ENCODE results near the gene SEC31A.

Gene SEC31A

DNA sequence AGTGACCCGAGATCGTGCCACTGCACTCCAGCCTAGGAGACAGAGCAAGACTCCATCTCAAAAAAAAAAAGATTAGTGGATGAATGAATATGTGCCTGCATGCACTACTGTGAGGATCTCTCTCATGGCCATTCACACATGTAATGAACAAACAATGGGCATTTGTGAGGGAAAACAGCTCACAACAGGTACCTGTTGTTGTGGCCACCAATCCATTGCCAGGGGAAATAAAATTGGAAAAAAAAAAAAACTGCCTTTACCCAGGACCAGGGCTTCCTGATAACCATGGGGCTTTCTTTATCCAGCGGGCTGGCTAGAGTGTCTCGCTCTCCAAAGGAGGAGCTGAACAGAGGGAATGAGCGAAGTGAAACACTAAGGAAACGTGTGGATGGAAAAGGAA, 99.8 kb downstream of the SEC31A start:
- DNase-seq, result no peak

DNA sequence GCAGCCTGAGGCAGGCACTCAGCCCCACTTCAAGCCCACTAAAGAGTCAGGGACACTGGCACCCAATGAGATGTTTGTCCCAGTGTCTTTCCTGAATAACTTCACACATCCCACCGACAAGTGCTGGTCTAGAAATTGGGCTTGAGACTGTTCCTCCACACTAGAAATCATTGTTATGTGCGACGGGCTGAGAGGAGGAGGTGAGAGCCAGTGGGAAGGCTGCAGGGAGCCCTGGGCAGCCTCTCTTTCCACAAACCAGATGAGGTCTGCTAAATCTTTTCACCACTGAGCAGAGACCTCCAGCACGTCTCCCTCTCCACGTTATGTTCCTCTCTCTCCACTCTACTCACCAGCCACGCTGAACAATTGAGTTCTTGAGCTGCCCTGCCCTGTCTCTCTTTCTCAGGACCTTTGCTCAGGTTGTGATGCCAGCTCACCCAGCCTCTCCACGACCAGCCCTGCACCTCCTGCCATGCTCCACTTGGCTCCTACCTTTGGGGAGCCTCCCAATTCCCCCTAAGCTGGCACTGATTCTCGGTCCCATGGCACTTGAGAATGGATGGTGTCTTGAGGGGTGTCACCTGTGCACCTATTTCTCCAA, 100.8 kb downstream of the SEC31A start:
- DNase-seq, result no peak

DNA sequence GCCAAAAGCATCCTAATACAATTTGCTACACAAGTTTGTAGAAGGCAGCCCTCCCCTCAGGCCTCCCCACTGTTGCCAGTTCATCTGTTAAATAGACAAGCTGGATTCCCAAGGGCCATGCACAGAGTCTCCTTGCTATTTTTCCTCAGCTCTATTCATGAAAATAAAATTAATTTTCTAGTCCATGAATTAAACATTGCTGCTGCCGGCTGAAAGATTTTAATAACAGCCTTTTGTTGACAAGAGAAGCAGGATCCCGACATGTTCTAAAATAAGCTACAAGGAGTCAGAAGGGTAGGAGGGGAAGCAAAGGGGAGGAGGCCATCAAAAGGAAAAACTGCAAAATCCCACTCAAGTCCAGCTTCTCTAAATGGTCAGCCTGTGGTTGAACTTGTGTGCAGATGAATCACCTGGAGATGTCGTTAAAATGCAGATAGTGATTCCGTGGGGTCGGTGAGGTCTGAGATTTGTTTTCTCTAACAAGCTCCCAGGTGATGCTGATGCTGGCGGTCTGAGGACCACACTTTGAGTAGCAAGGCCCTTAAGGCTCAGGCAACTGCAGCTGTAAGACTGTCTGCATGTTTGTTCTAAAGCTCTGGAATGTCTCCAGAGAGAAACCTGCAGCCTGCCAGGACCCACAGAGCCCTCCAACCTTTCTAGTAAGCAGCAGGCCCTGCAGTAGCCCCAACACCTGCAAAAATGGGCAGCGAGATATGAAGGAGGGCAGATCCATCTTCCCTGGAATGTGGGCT, 101.8 kb downstream of the SEC31A start:
- DNase-seq, result no peak

DNA sequence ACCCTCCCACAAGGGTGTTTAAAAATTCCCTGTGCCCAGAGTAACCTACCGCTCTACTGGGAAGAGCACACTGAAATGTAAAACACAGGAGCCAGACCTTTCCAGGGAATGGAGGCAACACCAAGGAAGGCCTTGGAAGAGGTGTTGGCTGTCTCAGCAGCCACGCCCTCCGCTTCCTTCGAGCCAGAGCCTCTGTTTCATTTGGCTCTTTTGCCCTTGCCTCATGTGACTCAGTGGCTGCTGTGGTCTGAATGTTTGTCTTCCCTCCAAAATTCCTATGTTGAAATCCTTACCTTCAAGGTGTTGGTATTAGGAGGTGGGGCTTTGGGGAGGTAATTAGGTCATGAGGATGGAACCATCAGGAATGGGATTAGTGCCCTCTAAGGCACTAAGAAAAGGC, 103.6 kb downstream of the SEC31A start:
- no peak for DNase-seq

DNA sequence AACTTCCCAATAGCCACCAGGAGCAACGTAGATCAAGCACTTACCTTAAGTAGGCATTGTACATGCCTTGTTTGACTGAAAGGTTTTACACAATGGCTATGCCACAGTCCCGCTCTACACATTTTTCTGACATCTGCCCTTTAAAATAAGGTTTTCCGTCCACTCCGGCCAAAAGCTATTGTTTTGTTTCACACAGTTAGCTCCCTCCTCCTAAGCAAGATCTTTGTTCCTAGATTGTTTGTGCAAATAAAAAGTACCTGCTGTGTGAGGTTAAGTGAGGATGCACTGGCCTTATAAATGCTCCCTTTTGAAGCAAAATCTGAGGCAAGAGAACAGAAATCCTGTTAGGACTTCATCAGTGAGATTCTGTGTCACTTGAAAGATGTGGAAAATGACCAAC, 104.1 kb downstream of the SEC31A start:
- no peak for DNase-seq

DNA sequence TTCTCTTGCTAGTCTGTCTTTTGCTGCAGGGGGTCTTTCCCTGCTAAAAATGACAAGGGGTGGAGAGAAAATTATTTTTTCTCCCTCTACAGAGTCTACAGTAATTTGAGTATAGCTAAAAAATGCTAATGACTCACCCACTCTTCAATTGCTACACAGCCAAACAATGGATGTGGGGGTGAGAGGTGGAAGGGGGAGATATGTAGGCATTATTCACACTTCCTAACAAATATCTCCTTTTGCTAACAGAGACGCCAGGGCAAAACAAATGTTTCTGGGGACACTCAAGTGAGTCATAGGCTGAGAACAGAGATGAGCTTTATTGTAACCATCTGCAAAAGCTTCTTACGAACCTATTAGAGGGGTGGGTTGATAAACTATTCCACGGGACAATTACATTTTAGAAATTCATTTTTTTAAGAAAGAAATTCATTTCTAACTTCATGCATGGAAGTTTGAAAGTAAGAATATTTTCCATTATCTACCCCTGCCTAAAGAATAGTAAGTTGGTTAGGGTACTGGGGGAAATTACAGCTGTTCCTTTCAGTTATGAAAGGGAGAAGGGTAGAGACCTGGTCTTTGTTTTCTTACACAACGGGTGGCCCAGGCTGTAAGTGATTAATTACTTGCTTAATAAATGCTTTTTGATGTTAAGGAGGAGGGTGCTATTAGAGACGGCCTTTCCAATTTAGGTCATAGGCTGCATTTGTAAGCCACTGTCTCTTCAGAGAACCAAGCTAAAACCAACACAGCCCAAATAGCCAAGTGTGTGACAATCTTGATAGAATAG, 105.1 kb downstream of the SEC31A start:
- no peak for DNase-seq

DNA sequence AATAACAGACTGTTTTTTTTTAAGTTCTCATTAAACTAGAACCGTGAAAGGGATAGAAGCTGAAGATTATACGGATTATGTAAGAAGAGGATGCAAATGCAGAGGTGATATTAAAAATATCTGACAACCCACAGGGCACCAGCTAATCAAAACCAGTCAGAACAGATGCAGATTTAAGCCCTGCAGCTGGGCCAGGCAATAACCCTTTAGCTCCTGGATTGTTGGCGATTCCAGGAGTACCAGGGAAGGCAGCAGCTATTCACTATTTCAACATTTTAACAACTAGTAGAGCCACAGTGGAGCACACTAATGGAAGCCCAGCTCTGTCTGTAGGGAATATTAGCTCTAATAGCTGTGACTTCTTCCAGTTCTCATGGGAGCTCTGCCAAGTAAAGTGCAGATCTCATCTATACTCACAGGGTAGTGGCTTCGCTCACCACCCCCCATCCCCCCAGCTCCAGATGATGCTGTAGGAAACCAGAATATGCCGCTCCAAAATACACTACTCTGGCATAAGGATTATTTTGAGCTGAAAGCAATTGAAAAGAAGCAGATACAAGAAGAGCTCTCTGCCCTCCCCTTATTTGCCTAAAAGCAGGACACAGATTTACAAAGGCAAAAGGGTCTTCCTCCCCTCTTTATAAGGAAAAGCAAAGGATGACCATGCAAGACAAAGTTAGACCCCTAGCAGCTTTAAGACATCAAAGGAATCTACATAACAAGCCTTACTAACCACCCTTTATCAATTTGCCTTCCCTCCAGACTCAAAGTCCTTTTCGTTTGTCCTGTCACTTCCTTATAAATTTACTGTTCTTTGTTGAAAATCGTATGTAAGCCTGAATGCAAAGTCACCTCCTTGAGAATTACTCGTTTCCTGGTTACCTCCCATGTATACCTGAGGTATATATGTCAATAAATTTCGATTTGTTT, 106.0 kb downstream of the SEC31A start:
- DNase-seq, result no peak

DNA sequence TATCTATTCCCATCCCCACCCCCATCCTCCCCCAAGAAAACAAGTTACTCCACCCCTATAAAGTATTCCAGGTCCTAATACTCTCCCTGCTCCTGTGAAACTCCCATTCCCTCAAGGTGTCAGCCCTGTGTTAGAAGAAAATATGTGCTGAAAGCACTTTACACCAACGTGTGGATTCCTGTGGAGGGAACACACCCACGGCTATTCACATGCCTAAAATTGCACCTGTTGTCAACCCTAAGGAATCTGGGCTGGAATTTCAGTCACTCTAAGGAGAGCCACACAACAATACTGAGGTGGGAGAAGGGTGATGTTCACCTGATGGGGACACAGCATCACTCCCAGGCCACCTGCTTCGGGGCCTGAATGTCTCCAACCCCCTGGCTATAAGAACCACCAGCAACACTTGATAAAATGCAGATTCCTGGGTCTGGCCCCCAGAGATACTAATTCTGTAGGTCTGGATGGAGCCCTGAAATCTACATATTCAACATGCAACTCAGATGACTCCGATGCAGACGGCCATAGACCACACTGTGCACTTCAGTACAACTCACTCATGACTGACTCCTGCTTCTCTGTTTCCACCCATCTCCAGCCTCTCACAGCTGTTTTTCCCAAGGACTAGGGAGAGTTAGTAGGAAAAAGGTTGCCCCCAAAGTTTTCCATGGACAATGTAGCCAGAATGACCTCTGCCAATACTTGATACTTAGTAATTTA, 108.2 kb downstream of the SEC31A start:
- DNase-seq, result no peak

DNA sequence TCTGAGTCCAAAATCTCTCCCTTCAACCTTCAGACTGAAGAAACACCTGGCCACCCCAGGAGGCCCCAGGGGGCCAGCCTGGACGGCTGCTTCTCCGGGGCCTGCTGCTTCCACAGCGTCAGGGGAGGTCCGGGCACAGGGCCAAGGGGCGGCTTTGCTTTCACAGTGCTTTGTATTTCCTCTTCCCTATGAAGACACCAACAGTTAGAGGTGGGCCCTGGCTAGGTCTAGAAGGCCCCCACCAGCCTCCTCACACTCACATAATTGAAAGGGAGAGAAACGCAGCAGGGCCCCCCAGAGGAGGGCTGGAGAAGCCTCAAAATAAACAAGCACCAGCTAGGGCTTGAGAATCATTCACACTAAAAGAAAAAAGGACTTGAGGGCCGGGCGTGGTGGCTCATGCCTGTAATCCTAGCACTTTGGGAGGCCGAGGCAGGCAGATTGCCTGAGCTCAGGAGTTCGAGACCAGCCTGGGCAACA, 110.2 kb downstream of the SEC31A start:
- peak; percentile 45 for DNase-seq

DNA sequence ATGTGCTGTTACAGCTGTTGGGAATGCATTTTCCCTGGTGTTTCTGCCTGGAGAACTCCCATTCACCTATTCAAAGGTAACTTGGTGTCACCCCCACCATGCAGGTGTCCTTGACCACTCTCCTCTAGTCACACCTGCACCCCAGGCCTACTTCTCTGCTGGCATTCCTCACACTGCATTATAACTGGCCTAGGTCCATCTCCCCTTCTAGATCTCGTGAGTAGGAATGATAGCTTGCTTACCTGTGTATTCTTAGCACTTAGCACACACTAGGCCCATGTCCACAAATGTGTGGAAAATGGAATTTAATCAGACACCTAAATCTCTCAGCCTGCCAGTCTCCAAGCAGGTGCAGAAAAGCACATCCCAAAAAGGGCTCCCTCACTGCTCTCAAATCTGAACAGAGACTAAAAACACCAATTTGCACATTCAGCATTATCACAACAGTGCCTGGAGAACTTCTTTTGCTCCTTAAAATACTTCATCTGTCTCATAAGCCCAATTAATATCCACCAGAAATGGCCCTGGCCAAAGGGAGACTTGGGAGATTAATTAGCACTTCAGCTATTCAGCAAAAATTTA, 110.7 kb downstream of the SEC31A start:
- DNase-seq, result no peak

DNA sequence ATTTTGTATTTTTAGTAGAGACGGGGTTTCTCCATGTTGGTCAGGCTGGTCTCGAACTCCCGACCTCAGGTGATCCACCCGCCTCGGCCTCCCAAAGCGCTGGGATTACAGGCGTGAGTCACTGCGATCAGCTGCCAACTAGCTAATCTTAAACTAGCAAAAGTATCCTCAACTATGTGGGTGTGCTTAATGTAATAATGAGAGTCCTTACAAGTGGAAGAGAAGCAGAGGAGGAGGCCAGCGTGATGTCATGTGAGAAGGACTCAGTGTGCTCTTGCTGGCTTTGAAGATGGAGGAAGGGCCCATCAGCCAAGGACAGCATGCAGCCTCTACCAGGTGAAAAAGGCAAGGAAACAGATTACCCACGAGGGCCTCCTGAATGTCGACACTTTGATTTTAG, 111.9 kb downstream of the SEC31A start:
- no peak for DNase-seq

DNA sequence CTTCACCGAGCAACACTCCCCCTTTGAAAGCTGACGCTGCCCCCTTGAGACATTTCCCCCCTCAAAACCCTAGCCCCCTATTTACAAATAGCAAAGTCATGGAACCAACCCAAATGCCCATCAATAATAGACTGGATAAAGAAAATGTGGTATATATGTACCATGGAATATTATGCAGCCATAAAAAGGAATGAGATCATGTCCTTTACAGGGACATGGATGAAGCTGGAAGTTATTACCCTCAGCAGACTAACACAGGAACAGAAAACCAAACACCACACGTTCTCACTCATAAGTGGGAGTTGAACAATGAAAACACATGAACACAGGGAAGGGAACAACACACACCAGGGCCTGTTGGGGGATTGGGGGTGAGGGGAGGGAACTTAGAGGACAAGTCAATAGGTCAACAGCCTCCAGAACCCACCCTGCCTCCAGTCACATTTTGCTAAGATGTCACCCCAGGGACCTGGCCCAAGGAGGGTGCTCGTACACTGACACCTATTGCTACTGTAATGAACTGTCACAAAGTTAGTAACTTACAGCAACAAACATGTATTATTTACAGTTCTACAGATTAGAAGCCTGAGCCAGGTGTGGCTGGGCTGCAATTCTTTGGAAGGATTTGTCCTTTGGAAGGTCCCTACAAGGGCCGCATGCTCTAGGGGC, 113.0 kb downstream of the SEC31A start:
- no peak for DNase-seq

DNA sequence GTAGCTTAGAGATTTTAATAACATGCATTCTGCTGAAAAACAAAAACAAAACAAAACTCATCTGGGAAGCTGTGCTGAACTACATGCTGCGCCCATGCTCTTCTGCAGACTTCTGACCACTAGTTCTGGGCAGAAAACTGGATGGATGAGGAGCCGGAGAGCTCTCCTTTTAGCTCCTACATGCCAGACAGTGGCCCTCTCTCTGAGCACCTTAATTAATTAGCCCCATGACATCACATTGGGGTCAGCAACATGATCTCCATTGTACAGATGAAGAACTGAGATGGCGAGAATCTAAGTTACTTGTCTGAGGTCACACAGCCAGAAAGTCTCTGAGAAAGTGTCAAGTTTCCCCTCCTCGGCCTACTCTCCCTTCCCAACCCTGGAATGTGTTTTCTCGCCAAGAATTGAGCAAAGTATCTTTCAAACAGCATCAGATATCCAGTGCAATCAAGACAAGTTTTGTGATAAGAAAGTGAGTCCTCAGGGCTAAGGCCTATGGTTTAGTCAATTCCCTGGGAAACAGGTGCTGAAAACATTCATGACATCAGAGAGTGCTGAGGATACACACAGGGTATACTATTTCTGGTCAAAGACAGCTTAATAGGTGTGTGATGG, 113.9 kb downstream of the SEC31A start:
- no peak for DNase-seq

DNA sequence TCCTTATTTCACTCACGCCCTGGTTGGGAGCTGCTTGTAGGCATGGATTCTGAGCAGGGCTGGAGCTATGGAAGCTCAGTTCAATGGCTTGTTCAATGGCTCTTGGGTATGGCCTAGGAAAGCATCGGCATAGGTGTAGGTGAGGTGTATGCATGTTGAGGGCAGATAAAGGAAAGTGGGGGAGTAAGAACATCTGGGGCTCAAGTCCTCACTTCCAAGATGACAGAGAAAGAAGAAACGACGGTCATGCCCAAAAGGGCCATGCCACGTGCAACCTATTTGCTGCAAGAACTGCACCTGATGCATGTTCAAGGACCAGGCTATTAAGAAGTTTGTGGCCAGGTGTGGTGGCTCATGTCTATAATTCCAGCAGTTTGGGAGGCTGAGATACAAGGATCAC, 115.7 kb downstream of the SEC31A start:
- DNase-seq, result no peak

DNA sequence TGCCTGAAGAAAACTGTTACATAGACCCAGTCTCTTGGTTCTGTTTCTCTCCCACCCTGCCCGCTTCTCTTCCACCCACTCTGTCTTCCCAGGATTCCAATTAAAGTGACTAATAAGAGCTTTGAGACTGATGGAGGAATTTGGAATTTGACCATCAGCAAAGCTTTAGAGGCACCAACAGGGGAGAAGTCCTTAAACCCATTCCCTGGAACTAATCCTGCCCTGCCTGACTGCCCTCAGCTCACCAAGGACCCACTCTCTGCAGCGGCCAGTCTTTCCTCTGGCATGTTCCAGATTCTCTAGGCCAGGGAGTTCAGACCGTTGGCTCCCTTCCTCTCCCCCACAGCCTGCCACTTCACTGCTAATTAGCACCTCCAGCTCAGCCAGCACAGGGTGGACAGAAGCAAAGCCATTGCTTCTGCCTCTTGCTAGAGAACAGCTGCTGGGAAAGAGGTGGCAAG, 116.2 kb downstream of the SEC31A start:
- no peak for DNase-seq

DNA sequence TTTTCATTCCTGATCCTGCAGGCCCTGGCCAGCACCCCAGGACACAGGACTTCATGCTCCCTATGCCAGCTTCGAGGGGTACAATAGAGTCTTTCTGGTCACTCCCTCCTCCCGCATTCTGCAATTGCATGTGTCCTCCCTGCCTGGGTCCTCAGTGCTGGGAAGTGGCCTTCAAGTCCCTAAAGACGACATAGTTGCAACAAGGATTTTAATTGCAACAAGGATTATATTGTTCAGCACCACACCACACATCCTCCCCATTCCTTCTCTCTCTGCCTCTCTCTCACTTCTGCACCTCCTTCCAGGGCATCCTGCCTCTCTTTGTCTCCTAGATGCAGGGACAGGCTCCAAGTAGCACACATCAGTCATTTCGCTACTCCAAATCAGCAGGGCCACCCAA, 117.9 kb downstream of the SEC31A start:
- no peak for DNase-seq

DNA sequence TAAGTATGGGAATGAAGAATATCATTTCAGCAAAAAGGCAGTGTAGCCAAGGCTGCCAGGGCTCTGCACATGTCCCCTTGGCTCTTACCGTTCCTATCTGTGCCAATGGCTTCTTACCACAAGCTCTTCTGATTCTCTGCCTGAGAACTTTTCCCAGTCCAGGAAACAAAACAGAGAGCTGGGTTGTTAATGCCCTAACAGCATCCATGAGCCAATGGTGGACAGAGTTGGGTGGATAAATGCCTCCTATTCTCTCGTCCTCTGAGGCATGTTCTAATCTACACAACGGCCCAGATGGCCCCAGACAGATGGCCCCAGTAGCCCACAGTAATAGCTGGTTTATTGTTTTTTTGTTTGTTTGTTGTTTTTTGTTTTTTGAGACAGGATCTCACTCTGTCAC, 120.3 kb downstream of the SEC31A start:
- no peak for DNase-seq
